Chondrocyte (in vitro differentiated cells): Measurements from ENCODE around the gene TTLL8. TPM values are rescaled to one million over a fixed set of nuclear protein-coding genes. Genes with fewer than 3 reads are reported as not detected.

Experiments used
- DNase-seq: peaks from one replicate; pipeline ENCODE4 v3.0.0; 2021; ENCODE audit warnings: mixed read lengths, low spot score
- H3K27ac Mint-ChIP-seq: one replicate; pipeline ENCODE4 v1.8.0; 2021; ENCODE audit warnings: mild to moderate bottlenecking, moderate library complexity, mixed read lengths; ENCODE audit not compliant: unreplicated experiment
- H3K27me3 Mint-ChIP-seq: 2 replicates; pipeline ENCODE4 v1.8.0; 2021; ENCODE audit warnings: low read depth, mixed read lengths
- H3K36me3 Mint-ChIP-seq: 2 replicates; pipeline ENCODE4 v1.8.0; 2021; ENCODE audit warnings: low read depth, mixed read lengths
- H3K4me1 Mint-ChIP-seq: 2 replicates; pipeline ENCODE4 v1.8.0; 2021; ENCODE audit warnings: low read depth, mild to moderate bottlenecking, mixed read lengths
- H3K4me3 Mint-ChIP-seq: one replicate; pipeline ENCODE4 v1.8.0; 2021; ENCODE audit warnings: mild to moderate bottlenecking, moderate library complexity, mixed read lengths; ENCODE audit not compliant: unreplicated experiment
- H3K9me3 Mint-ChIP-seq: 2 replicates; pipeline ENCODE4 v1.8.0; 2021; ENCODE audit warnings: low read depth, mixed read lengths
- total RNA-seq: library from RNA; stranded (reverse); gene quantifications from 3 replicates; pipeline ENCODE4 v1.2.1, GENCODE V29; 2021
- TF ChIP-seq, protein P1 (sequence below): fragments of 200-600 bp; sonication (generic); IDR thresholded peaks from 2 replicates; pipeline ENCODE4 v1.5.0; 2021; ENCODE audit warnings: antibody characterized with exemption, mild to moderate bottlenecking, moderate library complexity

Gene TTLL8
- total RNA-seq, 1 donor from 2014 or later = not detected

DNA sequence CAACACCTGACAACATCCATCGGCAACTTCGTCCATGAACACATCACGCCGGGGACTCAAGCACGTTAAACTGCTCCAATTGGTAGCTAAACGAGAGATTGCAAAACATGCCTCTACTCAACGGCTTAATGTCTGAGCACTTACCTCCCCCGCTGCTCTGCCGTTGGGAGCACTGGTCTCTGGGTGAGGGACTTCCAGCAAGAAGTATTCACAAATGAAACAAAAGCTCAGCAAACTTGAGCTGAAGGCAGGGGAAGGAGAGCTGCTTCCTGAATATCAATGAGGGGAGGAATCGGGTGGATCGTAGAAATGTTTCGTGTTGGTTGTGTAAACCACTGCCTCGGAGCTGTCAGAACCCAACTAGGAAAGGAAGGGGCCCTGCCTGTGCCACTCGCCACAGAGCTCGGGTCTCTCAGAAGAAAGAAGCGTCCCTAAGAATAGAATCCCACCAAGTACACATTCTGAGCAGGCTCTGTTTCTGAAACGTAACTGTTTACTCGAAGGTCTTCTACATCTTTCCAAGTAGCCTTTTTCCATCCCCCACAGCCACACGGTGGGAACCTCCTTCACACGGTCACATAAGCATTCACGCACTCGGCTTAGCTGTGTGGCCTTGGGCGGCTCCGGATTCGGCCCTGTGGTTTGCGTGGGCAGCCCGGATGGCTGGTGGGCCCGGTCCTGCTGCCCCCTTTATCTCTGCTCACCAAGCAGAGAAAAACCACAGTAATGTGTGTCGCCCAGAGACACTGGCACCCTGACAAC, 27.3 kb upstream of the TTLL8 start, which contains the start of gene MLC1:
MLC1 (minus strand) TSS at position 216 of the 762 bp plus-strand sequence. CDS start 524 bp downstream, outside the sequence.
- Mint-ChIP-seq H3K4me1 (peaks cover 9% of the 10 kb centered on the region), H3K27ac (peak within 1 kb of the TSS; percentile 49), H3K9me3 (peaks cover 3% of the 10 kb centered on the region), H3K36me3 (no peaks in the 10 kb centered on the region), H3K4me3 (no peak within 1 kb of the TSS), H3K27me3 (peaks cover 2% of the 10 kb centered on the region)
- TF ChIP-seq, protein P1, sequence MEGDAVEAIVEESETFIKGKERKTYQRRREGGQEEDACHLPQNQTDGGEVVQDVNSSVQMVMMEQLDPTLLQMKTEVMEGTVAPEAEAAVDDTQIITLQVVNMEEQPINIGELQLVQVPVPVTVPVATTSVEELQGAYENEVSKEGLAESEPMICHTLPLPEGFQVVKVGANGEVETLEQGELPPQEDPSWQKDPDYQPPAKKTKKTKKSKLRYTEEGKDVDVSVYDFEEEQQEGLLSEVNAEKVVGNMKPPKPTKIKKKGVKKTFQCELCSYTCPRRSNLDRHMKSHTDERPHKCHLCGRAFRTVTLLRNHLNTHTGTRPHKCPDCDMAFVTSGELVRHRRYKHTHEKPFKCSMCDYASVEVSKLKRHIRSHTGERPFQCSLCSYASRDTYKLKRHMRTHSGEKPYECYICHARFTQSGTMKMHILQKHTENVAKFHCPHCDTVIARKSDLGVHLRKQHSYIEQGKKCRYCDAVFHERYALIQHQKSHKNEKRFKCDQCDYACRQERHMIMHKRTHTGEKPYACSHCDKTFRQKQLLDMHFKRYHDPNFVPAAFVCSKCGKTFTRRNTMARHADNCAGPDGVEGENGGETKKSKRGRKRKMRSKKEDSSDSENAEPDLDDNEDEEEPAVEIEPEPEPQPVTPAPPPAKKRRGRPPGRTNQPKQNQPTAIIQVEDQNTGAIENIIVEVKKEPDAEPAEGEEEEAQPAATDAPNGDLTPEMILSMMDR = no peak
- peak; percentile 59 for DNase-seq

DNA sequence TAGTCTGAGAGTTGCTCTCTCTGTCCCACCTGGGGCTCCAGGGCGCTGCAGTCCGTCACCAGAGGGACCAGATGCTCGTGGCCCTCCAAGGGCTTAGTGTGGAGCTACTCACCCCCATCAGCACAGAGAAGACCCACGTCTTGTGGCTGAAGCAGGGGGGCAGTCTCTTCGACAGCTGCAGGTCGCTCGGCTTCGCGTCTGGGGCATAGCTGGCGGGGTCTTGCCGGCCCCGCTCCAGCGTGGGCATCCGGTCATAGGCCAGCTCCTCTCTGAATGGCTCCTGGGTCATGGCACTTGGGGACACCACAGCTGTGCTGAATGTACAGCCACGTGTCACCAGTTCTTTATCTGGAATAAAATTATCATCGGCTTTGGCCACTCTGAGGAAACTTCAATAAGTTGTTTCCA, 26.5 kb upstream of the TTLL8 start:
- TF ChIP-seq, protein P1 = no peak
- H3K36me3 Mint-ChIP-seq = no peaks in the 10 kb centered on the region
- peak; percentile 60 for DNase-seq

DNA sequence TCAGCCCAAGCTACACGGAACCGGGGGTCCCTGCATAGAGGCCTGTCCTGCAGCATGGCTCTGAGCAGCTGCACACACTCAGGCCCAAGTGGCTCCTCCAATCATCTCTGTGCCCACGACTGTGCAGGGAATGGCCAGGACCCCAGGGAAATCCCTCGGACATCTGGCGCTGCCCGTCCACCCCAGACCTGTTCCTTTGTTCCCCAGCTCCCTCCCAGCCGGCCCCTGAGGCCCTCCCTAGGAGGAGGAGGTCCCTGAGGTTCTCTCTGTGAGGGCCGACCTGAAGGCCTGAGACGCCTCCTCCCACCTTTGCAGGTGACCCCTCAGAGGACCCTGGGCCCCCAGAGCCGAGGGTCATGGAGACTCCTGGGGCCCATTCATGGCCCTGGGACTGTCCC, 26.0 kb upstream of the TTLL8 start:
- peak; percentile 81 for DNase-seq

More for the DNA sequence above, 26.5 kb upstream of the TTLL8 start:
- Mint-ChIP-seq H3K4me1 (peaks cover 9% of the 10 kb centered on the region), H3K4me3 (no peak overlapping the region), H3K27me3 (peaks cover 2% of the 10 kb centered on the region), H3K27ac (no peak overlapping the region), H3K9me3 (peaks cover 3% of the 10 kb centered on the region)

DNA sequence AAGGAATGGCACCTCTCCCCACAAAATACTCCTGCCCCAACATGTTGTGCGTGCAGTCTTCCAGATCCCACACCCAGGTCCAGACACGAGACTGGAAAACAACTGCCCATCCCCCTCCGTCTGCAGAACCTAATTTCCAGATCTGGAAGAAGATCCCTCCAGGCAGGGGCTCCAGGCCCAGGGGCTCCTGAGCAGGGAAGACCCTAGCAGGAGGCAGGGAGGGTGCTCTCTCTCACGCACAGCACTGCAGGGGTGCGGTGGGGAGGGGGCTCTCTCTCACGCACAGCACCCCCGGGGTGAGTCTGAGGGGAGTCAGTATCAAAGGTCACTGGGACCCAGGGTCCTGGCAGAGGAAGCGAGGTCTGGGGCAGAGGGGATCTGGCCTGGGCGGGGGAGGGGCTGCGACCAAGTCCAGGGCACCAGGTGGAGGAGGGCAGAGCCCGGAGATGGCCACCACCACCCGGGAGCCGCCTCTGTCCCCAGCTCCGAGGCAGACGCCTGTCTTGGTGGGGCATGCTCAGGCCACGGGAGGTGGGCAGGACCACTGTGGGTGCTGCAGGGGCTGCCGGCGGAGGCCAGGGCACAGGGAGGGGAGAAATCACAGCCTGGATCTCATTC, 25.5 kb upstream of the TTLL8 start:
- no peak overlapping the region for H3K27ac Mint-ChIP-seq
- no peaks in the 10 kb centered on the region for H3K36me3 Mint-ChIP-seq
- TF ChIP-seq, protein P1 = no peak
- H3K9me3 Mint-ChIP-seq = peaks cover 3% of the 10 kb centered on the region
- H3K4me3 Mint-ChIP-seq = no peak overlapping the region
- H3K27me3 Mint-ChIP-seq = peaks cover 2% of the 10 kb centered on the region
- peak; percentile 92 for DNase-seq
- peaks cover 9% of the 10 kb centered on the region for H3K4me1 Mint-ChIP-seq

More for the DNA sequence above, 26.0 kb upstream of the TTLL8 start:
- Mint-ChIP-seq H3K27me3 (peaks cover 2% of the 10 kb centered on the region), H3K9me3 (peaks cover 3% of the 10 kb centered on the region), H3K27ac (no peak overlapping the region), H3K4me1 (peaks cover 9% of the 10 kb centered on the region), H3K4me3 (no peak overlapping the region), H3K36me3 (no peaks in the 10 kb centered on the region)
- TF ChIP-seq, protein P1 = no peak

DNA sequence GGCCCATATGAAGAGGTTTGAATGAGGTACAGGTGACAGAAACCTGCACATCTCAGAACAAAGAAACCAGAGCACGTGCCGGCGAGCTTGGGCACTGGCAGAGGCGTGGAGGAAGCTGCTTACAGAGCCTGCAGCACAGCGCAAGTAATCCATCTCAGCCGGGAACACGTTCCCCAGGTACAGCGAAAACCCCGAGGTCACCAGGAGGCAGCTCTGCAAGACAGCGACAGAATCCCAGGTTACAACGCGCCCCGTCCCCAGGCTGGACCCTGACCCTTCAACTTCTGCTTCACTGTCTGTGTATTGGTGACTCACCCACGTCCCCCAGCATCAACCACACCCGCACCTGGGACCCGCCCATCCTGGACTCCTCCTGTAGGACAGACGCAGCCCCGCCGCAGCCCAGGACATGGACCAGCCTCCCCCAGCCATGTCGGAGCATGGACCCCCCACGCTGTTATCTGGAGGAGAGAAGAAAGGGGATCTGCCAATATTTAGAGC, 24.9 kb upstream of the TTLL8 start:
- Mint-ChIP-seq H3K27ac (no peak overlapping the region), H3K9me3 (peaks cover 3% of the 10 kb centered on the region), H3K36me3 (no peaks in the 10 kb centered on the region), H3K27me3 (peaks cover 2% of the 10 kb centered on the region), H3K4me3 (no peak overlapping the region), H3K4me1 (peaks cover 9% of the 10 kb centered on the region)
- peak; percentile 87 for DNase-seq
- TF ChIP-seq, protein P1 = no peak
